Smooth muscle cell (in vitro differentiated cells): Measurements from ENCODE around the gene SEC31A. TPM values are rescaled to one million over a fixed set of nuclear protein-coding genes. Genes with fewer than 3 reads are reported as not detected.

ENCODE experiments used
- DNase-seq: peaks from one replicate; lab custom pipeline; 2025; ENCODE audit not compliant: unreplicated experiment; lab: John Stamatoyannopoulos, UW
- H2AFZ ChIP-seq: fragments of 200-600 bp; sonication (generic); 2 replicates; pipeline ENCODE4 v1.6.0; 2016; ENCODE audit warnings: antibody characterized with exemption, low read depth, mild to moderate bottlenecking
- H3F3A ChIP-seq: fragments of 200-600 bp; sonication (generic); 2 replicates; pipeline ENCODE4 v1.6.0; 2017; ENCODE audit warnings: antibody characterized with exemption, low read depth
- H3K27ac ChIP-seq: fragments of 200-600 bp; sonication (generic); 2 replicates; pipeline ENCODE4 v1.5.1; 2016; ENCODE audit warnings: low read depth, mild to moderate bottlenecking
- H3K27me3 ChIP-seq: fragments of 200-600 bp; sonication (generic); 2 replicates; pipeline ENCODE4 v1.6.1; 2016; ENCODE audit warnings: low read depth, mild to moderate bottlenecking
- H3K36me3 ChIP-seq: fragments of 200-600 bp; sonication (generic); 2 replicates; pipeline ENCODE4 v1.5.1; 2016; ENCODE audit warnings: low read depth
- H3K4me1 ChIP-seq: fragments of 200-600 bp; sonication (generic); 2 replicates; pipeline ENCODE4 v1.5.1; 2016; ENCODE audit warnings: low read depth
- H3K4me2 ChIP-seq: fragments of 200-600 bp; sonication (generic); 2 replicates; pipeline ENCODE4 v1.6.0; 2016; ENCODE audit warnings: mild to moderate bottlenecking
- H3K4me3 ChIP-seq: fragments of 200-600 bp; sonication (generic); 2 replicates; pipeline ENCODE4 v1.5.1; 2016; ENCODE audit warnings: mild to moderate bottlenecking
- H3K79me2 ChIP-seq: fragments of 200-600 bp; sonication (generic); 2 replicates; pipeline ENCODE4 v1.6.0; 2016; ENCODE audit warnings: low read depth, mild to moderate bottlenecking
- H3K9ac ChIP-seq: fragments of 200-600 bp; sonication (generic); 2 replicates; pipeline ENCODE4 v1.6.0; 2016; ENCODE audit warnings: low read depth
- H3K9me3 ChIP-seq: fragments of 200-600 bp; sonication (generic); replicated peaks from 2 replicates; pipeline ENCODE4 v1.5.1; 2016; ENCODE audit warnings: low read depth
- H4K20me1 ChIP-seq: fragments of 200-600 bp; sonication (generic); 2 replicates; pipeline ENCODE4 v1.6.0; 2016; ENCODE audit warnings: low read depth
- WGBS: methylation state at CpG from one replicate; pipeline ENCODE4 v1.1.7; 2016; ENCODE audit warnings: low lambda C conversion rate; 5-methylcytosine and 5-hydroxymethylcytosine counted together
- polyA plus RNA-seq: library from polyadenylated mRNA; unstranded; fragments of >200 nt; fragmentation: Nextera tagmentation; extraction: Ambion mirVana; gene quantifications from 2 replicates; pipeline ENCODE4 v1.2.1, GENCODE V29; 2016
- total RNA-seq: library from RNA; depleted of rRNA; stranded (reverse); fragments of >200 nt; gene quantifications from 2 replicates; pipeline ENCODE4 v1.2.3, GENCODE V29; 2014
- TF ChIP-seq, protein P1 (sequence below): fragments of 200-600 bp; sonication (generic); IDR thresholded peaks from 2 replicates; pipeline ENCODE4 v1.5.1; 2017; ENCODE audit warnings: borderline replicate concordance, mild to moderate bottlenecking, antibody characterized with exemption; ENCODE audit not compliant: insufficient read depth, poor library complexity, severe bottlenecking

Gene SEC31A
- total and polyA plus RNA-seq, 2 experiments from 2014 or later, result 315 to 490 TPM

DNA sequence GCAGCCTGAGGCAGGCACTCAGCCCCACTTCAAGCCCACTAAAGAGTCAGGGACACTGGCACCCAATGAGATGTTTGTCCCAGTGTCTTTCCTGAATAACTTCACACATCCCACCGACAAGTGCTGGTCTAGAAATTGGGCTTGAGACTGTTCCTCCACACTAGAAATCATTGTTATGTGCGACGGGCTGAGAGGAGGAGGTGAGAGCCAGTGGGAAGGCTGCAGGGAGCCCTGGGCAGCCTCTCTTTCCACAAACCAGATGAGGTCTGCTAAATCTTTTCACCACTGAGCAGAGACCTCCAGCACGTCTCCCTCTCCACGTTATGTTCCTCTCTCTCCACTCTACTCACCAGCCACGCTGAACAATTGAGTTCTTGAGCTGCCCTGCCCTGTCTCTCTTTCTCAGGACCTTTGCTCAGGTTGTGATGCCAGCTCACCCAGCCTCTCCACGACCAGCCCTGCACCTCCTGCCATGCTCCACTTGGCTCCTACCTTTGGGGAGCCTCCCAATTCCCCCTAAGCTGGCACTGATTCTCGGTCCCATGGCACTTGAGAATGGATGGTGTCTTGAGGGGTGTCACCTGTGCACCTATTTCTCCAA is 100.8 kb downstream of the SEC31A start:
- Histone ChIP-seq H3K36me3 (no peaks in the 10 kb centered on the region), H3K79me2 (peaks cover 19% of the 10 kb centered on the region), H3K4me2 (no peak overlapping the region), H3K27me3 (no peaks in the 10 kb centered on the region), H3K4me1 (peaks cover 24% of the 10 kb centered on the region), H3K27ac (no peak overlapping the region), H2AFZ (no peak overlapping the region), H3K4me3 (no peak overlapping the region), H3K9me3 (no peaks in the 10 kb centered on the region), H4K20me1 (peaks cover 28% of the 10 kb centered on the region), H3K9ac (no peak overlapping the region), H3F3A (no peaks in the 10 kb centered on the region)
- TF ChIP-seq, protein P1, sequence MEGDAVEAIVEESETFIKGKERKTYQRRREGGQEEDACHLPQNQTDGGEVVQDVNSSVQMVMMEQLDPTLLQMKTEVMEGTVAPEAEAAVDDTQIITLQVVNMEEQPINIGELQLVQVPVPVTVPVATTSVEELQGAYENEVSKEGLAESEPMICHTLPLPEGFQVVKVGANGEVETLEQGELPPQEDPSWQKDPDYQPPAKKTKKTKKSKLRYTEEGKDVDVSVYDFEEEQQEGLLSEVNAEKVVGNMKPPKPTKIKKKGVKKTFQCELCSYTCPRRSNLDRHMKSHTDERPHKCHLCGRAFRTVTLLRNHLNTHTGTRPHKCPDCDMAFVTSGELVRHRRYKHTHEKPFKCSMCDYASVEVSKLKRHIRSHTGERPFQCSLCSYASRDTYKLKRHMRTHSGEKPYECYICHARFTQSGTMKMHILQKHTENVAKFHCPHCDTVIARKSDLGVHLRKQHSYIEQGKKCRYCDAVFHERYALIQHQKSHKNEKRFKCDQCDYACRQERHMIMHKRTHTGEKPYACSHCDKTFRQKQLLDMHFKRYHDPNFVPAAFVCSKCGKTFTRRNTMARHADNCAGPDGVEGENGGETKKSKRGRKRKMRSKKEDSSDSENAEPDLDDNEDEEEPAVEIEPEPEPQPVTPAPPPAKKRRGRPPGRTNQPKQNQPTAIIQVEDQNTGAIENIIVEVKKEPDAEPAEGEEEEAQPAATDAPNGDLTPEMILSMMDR, result no peak
- WGBS, result 73% methylated on average over 8 of the region's 8 CpGs
- DNase-seq, result no peak

DNA sequence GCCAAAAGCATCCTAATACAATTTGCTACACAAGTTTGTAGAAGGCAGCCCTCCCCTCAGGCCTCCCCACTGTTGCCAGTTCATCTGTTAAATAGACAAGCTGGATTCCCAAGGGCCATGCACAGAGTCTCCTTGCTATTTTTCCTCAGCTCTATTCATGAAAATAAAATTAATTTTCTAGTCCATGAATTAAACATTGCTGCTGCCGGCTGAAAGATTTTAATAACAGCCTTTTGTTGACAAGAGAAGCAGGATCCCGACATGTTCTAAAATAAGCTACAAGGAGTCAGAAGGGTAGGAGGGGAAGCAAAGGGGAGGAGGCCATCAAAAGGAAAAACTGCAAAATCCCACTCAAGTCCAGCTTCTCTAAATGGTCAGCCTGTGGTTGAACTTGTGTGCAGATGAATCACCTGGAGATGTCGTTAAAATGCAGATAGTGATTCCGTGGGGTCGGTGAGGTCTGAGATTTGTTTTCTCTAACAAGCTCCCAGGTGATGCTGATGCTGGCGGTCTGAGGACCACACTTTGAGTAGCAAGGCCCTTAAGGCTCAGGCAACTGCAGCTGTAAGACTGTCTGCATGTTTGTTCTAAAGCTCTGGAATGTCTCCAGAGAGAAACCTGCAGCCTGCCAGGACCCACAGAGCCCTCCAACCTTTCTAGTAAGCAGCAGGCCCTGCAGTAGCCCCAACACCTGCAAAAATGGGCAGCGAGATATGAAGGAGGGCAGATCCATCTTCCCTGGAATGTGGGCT is 101.8 kb downstream of the SEC31A start:
- Histone ChIP-seq H3K4me3 (no peak overlapping the region), H3K9ac (no peak overlapping the region), H4K20me1 (peaks cover 28% of the 10 kb centered on the region), H3K4me1 (peaks cover 34% of the 10 kb centered on the region), H3K4me2 (no peak overlapping the region), H3K27ac (no peak overlapping the region), H2AFZ (no peak overlapping the region), H3K79me2 (peaks cover 19% of the 10 kb centered on the region), H3K27me3 (no peaks in the 10 kb centered on the region), H3F3A (no peaks in the 10 kb centered on the region), H3K9me3 (no peaks in the 10 kb centered on the region), H3K36me3 (no peaks in the 10 kb centered on the region)
- TF ChIP-seq, protein P1, result no peak
- 62% methylated on average over 7 of the region's 7 CpGs for WGBS
- DNase-seq, result no peak

DNA sequence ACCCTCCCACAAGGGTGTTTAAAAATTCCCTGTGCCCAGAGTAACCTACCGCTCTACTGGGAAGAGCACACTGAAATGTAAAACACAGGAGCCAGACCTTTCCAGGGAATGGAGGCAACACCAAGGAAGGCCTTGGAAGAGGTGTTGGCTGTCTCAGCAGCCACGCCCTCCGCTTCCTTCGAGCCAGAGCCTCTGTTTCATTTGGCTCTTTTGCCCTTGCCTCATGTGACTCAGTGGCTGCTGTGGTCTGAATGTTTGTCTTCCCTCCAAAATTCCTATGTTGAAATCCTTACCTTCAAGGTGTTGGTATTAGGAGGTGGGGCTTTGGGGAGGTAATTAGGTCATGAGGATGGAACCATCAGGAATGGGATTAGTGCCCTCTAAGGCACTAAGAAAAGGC is 103.6 kb downstream of the SEC31A start:
- no peak overlapping the region for H2AFZ ChIP-seq
- no peak for DNase-seq
- WGBS, result 91% methylated on average over 4 of the region's 4 CpGs
- TF ChIP-seq, protein P1, result no peak
- no peak overlapping the region for H3K9ac ChIP-seq
- H3K4me2 ChIP-seq, result no peak overlapping the region
- peaks cover 20% of the 10 kb centered on the region for H4K20me1 ChIP-seq
- no peaks in the 10 kb centered on the region for H3K36me3 ChIP-seq
- no peak overlapping the region for H3K27ac ChIP-seq
- H3K27me3 ChIP-seq, result no peaks in the 10 kb centered on the region
- H3K4me3 ChIP-seq, result no peak overlapping the region
- H3K4me1 ChIP-seq, result peaks cover 36% of the 10 kb centered on the region
- H3K9me3 ChIP-seq, result no peaks in the 10 kb centered on the region
- H3F3A ChIP-seq, result no peaks in the 10 kb centered on the region
- H3K79me2 ChIP-seq, result peaks cover 14% of the 10 kb centered on the region

DNA sequence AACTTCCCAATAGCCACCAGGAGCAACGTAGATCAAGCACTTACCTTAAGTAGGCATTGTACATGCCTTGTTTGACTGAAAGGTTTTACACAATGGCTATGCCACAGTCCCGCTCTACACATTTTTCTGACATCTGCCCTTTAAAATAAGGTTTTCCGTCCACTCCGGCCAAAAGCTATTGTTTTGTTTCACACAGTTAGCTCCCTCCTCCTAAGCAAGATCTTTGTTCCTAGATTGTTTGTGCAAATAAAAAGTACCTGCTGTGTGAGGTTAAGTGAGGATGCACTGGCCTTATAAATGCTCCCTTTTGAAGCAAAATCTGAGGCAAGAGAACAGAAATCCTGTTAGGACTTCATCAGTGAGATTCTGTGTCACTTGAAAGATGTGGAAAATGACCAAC is 104.1 kb downstream of the SEC31A start:
- Histone ChIP-seq H3K27ac (no peak overlapping the region), H3K4me1 (peaks cover 36% of the 10 kb centered on the region), H3K9me3 (no peaks in the 10 kb centered on the region), H3K9ac (no peak overlapping the region), H3K36me3 (no peaks in the 10 kb centered on the region), H3K4me2 (no peak overlapping the region), H3K27me3 (no peaks in the 10 kb centered on the region), H4K20me1 (peaks cover 17% of the 10 kb centered on the region), H2AFZ (no peak overlapping the region), H3F3A (no peaks in the 10 kb centered on the region), H3K79me2 (peaks cover 9% of the 10 kb centered on the region), H3K4me3 (no peak overlapping the region)
- TF ChIP-seq, protein P1, result no peak
- 87% methylated on average over 4 of the region's 4 CpGs for WGBS
- DNase-seq, result no peak
